Measurements from ENCODE around the gene NFATC1. TPM values are rescaled to one million over a fixed set of nuclear protein-coding genes. Genes with fewer than 3 reads are reported as not detected.

Gene NFATC1
- total RNA-seq, 1 donor from 2014 or later: 16.1 TPM

- no peak for DNase-seq (ENCODE audit: extremely low read depth, low read depth, low spot score)
Measured at GRCh38 chr18:79577451-79578395, 182.0 kb downstream of the NFATC1 start.

GRCh38 chr18:79578396-79579260 lies 182.9 kb downstream of the NFATC1 start:
- DNase-seq (ENCODE audit: extremely low read depth, low read depth, low spot score): no peak
